Measurements from ENCODE around the gene DNAJB6. TPM values are rescaled to one million over a fixed set of nuclear protein-coding genes. Genes with fewer than 3 reads are reported as not detected.

Gene DNAJB6
- total and polyA plus RNA-seq, 2 experiments from 2014 or later = 139 to 187 TPM

GRCh38 chr7:157464111-157464970, 127.5 kb downstream of the DNAJB6 start:
- no peaks in the 10 kb centered on the region for H3K4me1 ChIP-seq (ENCODE audit: insufficient read depth)
- peaks cover 24% of the 10 kb centered on the region; the same call in 1 of the 2 replicates for H3K27me3 ChIP-seq (replicated peaks; ENCODE audit: insufficient read depth)
- no peaks in the 10 kb centered on the region for H3F3A ChIP-seq (ENCODE audit: insufficient read depth)
- 4 to 6% methylated on average over 15 of the region's 15 CpGs for WGBS, 2 experiments (ENCODE audit: low coverage in 1 of 2, low lambda C conversion rate in 2 of 2, missing lambda C conversion rate in 2 of 2)
- no peaks in the 10 kb centered on the region for H3K9me3 ChIP-seq (ENCODE audit: low read depth)
- no peak overlapping the region for H3K27ac ChIP-seq
- no peak overlapping the region for H3K9ac ChIP-seq
- H3K4me2 ChIP-seq (ENCODE audit: unreplicated experiment) = no peak overlapping the region
- no peaks in the 10 kb centered on the region for H3K36me3 ChIP-seq (ENCODE audit: low read depth)
- H3K4me3 ChIP-seq = no peak overlapping the region
- in situ Hi-C loops (cut with MboI) = no loop called here
- H3K9me2 ChIP-seq (ENCODE audit: insufficient read depth) = no peaks in the 10 kb centered on the region
- no peaks in the 10 kb centered on the region for H3K79me2 ChIP-seq (ENCODE audit: insufficient read depth)
- DNase-seq = no peak
- no peak overlapping the region for H2AFZ ChIP-seq
- H4K20me1 ChIP-seq (ENCODE audit: insufficient read depth) = no peaks in the 10 kb centered on the region
- TF ChIP-seq EZH2 (IDR thresholded peaks at IDR 0.05; ENCODE audit: insufficient read depth, poor library complexity, severe bottlenecking) (no peak), EZH2phosphoT487 (IDR thresholded peaks at IDR 0.05; ENCODE audit: insufficient read depth, low read depth) (no peak)

GRCh38 chr7:157464971-157465886, 128.4 kb downstream of the DNAJB6 start:
- Histone ChIP-seq H4K20me1 (ENCODE audit: insufficient read depth) (no peaks in the 10 kb centered on the region), H3K4me1 (ENCODE audit: insufficient read depth) (no peaks in the 10 kb centered on the region), H2AFZ (no peak overlapping the region), H3K4me3 (no peak overlapping the region), H3K9me3 (ENCODE audit: low read depth) (no peaks in the 10 kb centered on the region), H3K27ac (no peak overlapping the region), H3K27me3 (replicated peaks; ENCODE audit: insufficient read depth) (peaks cover 24% of the 10 kb centered on the region; the same call in 1 of the 2 replicates), H3F3A (ENCODE audit: insufficient read depth) (no peaks in the 10 kb centered on the region), H3K79me2 (ENCODE audit: insufficient read depth) (no peaks in the 10 kb centered on the region), H3K4me2 (ENCODE audit: unreplicated experiment) (no peak overlapping the region), H3K36me3 (ENCODE audit: low read depth) (no peaks in the 10 kb centered on the region), H3K9me2 (ENCODE audit: insufficient read depth) (no peaks in the 10 kb centered on the region), H3K9ac (no peak overlapping the region)
- no peak for TF ChIP-seq EZH2phosphoT487 (IDR thresholded peaks at IDR 0.05; ENCODE audit: insufficient read depth, low read depth)
- 16 to 19% methylated on average over 30 of the region's 30 CpGs for WGBS, 2 experiments (ENCODE audit: low coverage in 1 of 2, low lambda C conversion rate in 2 of 2, missing lambda C conversion rate in 2 of 2)
- in situ Hi-C loops (cut with MboI) = no loop called here
- DNase-seq = no peak

DNA sequence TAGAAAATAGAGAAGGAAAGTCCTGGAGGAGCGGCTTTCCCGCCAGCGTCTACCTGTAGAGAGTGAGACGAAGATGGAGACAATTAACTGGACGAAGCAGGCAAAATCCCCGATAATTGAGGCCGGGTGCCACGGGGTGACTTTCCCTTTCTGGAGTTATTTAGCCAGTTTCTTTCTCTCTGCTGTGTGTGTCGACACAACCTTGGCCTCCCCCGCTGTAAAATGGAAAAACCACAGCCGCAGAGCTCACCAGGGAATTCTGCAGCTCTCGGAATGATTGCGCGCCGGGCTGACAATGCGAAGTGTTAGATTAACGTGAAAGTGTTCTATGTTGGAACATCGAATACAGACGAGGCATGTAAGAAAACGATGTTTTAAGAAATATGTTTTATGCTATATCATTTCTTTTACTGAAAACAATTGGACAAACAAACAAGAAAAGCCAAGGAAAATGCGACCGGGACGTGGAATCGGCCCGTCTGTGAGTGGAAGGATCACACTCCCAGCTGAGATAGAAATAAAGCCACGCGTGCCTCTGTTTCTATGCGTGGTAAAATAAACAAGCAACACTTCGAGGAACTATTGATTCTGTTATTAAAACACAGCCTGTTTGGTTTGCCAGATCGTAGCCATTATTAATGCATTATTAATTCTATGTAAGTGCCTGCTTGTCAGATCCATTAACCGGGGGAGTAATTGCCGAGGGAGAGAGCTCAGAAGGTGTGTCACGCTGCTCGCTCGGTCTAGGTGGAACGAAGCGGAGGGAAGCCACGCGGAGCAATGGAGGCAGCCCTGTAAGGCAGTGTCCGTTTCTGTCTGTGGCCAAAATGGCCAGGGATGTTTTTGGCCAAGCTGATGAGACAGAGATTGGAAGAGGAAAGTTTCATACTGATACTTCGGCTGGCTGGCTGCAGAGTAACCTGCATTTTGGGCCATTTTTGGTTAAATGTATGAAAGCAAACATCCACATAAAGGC, 129.4 kb downstream of the DNAJB6 start:
- TF ChIP-seq EZH2phosphoT487 (IDR thresholded peaks at IDR 0.05; ENCODE audit: insufficient read depth, low read depth) (no peak), EZH2 (IDR thresholded peaks at IDR 0.05; ENCODE audit: insufficient read depth, poor library complexity, severe bottlenecking) (no peak)
- Histone ChIP-seq H3K36me3 (ENCODE audit: low read depth) (no peaks in the 10 kb centered on the region), H3K4me3 (no peak overlapping the region), H3K9me3 (ENCODE audit: low read depth) (no peaks in the 10 kb centered on the region), H3K9me2 (ENCODE audit: insufficient read depth) (no peaks in the 10 kb centered on the region), H3K27ac (no peak overlapping the region), H3K9ac (no peak overlapping the region), H3K79me2 (ENCODE audit: insufficient read depth) (no peaks in the 10 kb centered on the region), H3F3A (ENCODE audit: insufficient read depth) (no peaks in the 10 kb centered on the region), H3K27me3 (replicated peaks; ENCODE audit: insufficient read depth) (peaks cover 24% of the 10 kb centered on the region; the same call in 1 of the 2 replicates), H4K20me1 (ENCODE audit: insufficient read depth) (no peaks in the 10 kb centered on the region), H3K4me1 (ENCODE audit: insufficient read depth) (no peaks in the 10 kb centered on the region), H3K4me2 (ENCODE audit: unreplicated experiment) (no peak overlapping the region), H2AFZ (no peak overlapping the region)
- in situ Hi-C loops (cut with MboI) = no loop called here
- 50 to 53% methylated on average over 41 of the region's 41 CpGs for WGBS, 2 experiments (ENCODE audit: low coverage in 1 of 2, low lambda C conversion rate in 2 of 2, missing lambda C conversion rate in 2 of 2)
- no peak for DNase-seq
